Measurements from ENCODE around the gene YTHDC2.

Gene YTHDC2

GRCh38 chr5:113607361-113607760, 93.9 kb downstream of the YTHDC2 start:
- DNase-seq: no peak

GRCh38 chr5:113608113-113608596, 94.7 kb downstream of the YTHDC2 start:
- no peak for DNase-seq

GRCh38 chr5:113612060-113612496, 98.6 kb downstream of the YTHDC2 start:
- DNase-seq: no peak

GRCh38 chr5:113614191-113614590, 100.7 kb downstream of the YTHDC2 start:
- no peak for DNase-seq

GRCh38 chr5:113615708-113616107, 102.2 kb downstream of the YTHDC2 start:
- no peak for DNase-seq

- DNase-seq: no peak
Observed at GRCh38 chr5:113617191-113617796, 103.8 kb downstream of the YTHDC2 start.

GRCh38 chr5:113632996-113633395, 119.5 kb downstream of the YTHDC2 start:
- no peak for DNase-seq

- DNase-seq: no peak
Observed at GRCh38 chr5:113634957-113635356, 121.5 kb downstream of the YTHDC2 start.

GRCh38 chr5:113641715-113642114, 128.2 kb downstream of the YTHDC2 start:
- no peak for DNase-seq

All from NK-92 treated with Interleukin-12 subunit alpha and Interleukin-12 subunit beta, amount 100 ng/mL, for 24 hours (cell line).